Activated naive CD4-positive, alpha-beta T cell treated with anti-CD3 and anti-CD28 coated beads, Interleukin-2, amount 50 U/mL, for 24 hours (primary cell): ENCODE measurements around the gene MX1.

ENCODE experiments used
- H3K27ac Mint-ChIP-seq: one replicate; pipeline ENCODE4 v1.8.0; 2021; ENCODE audit warnings: mild to moderate bottlenecking, mixed read lengths
- H3K27me3 Mint-ChIP-seq: one replicate; pipeline ENCODE4 v1.8.0; 2021; ENCODE audit warnings: mixed read lengths
- H3K36me3 Mint-ChIP-seq: one replicate; pipeline ENCODE4 v1.8.0; 2021; ENCODE audit warnings: mixed read lengths
- H3K4me1 Mint-ChIP-seq: one replicate; pipeline ENCODE4 v1.8.0; 2021; ENCODE audit warnings: mixed read lengths
- H3K4me3 Mint-ChIP-seq: one replicate; pipeline ENCODE4 v1.8.0; 2021; ENCODE audit warnings: mild to moderate bottlenecking, mixed read lengths
- H3K9me3 Mint-ChIP-seq: one replicate; pipeline ENCODE4 v1.8.0; 2021; ENCODE audit warnings: mixed read lengths

Gene MX1

DNA sequence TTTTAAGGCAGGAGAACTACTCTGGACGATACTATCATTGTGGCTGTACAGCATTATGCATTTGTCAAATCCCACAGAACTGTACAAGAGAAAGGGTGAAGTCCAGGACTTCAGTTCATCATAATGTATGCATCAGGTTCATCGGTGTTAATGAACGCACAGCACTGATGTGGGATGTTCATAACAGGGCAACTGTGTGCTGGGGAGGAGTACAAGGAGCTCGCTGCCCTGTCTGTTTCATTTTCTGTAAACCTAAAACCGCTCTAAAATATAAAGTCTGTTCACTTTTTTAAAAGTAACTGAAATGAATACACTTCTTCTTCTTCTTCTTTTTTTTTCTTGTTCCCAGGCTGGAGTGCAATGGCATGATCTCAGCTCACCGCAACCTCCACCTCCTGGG, 56.9 kb downstream of the MX1 start:
- Mint-ChIP-seq H3K9me3 (no peaks in the 10 kb centered on the region), H3K27ac (no peak overlapping the region), H3K4me3 (no peak overlapping the region), H3K36me3 (no peaks in the 10 kb centered on the region), H3K4me1 (no peaks in the 10 kb centered on the region), H3K27me3 (no peaks in the 10 kb centered on the region)

DNA sequence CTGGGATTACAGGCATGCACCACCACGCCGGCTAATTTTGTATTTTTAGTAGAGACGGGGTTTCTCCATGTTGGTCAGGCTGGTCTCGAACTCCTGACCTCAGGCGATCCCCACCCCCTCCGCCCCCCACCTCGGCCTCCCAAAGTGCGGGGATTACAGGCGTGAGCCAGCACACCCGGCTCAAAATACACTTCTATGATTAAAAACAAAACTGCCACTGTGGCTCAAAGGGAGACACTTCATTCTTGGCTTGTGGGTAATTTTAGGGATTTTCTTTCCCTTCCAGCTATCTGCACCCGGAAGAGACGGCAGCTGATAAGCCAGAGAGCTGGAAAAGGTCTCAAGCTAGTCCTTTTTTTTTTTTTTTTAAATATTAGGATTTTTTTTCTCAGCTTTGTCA, 57.4 kb downstream of the MX1 start:
- Mint-ChIP-seq H3K27ac (no peak overlapping the region), H3K27me3 (no peaks in the 10 kb centered on the region), H3K4me3 (no peak overlapping the region), H3K36me3 (no peaks in the 10 kb centered on the region), H3K4me1 (no peaks in the 10 kb centered on the region), H3K9me3 (no peaks in the 10 kb centered on the region)

DNA sequence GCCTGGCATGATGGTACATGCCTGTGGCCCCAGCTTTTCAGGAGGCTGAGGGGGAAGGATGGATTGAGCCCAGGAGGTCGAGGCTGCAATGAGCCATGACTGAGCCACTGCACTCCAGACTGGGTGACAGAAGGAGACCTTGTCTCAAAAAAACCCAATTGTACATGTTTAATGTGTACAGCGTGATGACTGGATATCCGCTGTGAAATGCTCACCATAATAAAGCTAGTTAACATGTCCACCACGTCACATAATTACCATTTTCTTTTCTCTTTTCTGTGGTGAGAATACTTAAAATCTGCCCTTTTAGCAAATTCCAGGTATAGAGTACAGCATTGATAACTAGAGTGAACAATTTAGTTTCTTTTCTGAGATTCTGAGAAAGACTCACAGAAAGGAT, 57.9 kb downstream of the MX1 start:
- no peaks in the 10 kb centered on the region for H3K27me3 Mint-ChIP-seq
- H3K4me1 Mint-ChIP-seq: no peaks in the 10 kb centered on the region
- no peaks in the 10 kb centered on the region for H3K9me3 Mint-ChIP-seq
- H3K27ac Mint-ChIP-seq: no peak overlapping the region
- no peak overlapping the region for H3K4me3 Mint-ChIP-seq
- H3K36me3 Mint-ChIP-seq: no peaks in the 10 kb centered on the region

GRCh38 chr21:41487082-41487481, 61.0 kb downstream of the MX1 start:
- Mint-ChIP-seq H3K9me3 (no peaks in the 10 kb centered on the region), H3K27ac (no peak overlapping the region), H3K4me1 (no peaks in the 10 kb centered on the region), H3K4me3 (no peak overlapping the region), H3K27me3 (peaks cover 2% of the 10 kb centered on the region), H3K36me3 (no peaks in the 10 kb centered on the region)

DNA sequence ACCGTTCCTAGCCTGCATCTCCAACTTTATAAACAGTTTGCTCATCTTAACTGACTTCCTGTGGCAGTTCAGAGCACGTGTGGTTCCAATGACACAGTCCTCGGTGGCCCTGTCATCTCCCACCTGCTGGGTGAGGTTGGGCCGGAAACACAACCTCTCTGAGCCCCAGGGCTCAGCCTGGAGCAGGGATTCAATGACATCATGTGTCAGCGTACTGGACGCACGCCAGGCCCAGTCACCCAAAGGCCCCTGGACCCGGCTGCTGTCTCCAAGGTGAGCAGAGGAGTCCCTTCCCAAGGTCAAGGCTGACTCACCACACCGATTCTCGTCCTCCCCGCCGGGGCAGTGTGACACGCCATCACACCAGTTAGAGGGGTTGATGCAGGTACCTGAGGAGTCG, 62.0 kb downstream of the MX1 start:
- peaks cover 2% of the 10 kb centered on the region for H3K27me3 Mint-ChIP-seq
- no peak overlapping the region for H3K27ac Mint-ChIP-seq
- H3K4me1 Mint-ChIP-seq: no peaks in the 10 kb centered on the region
- no peaks in the 10 kb centered on the region for H3K9me3 Mint-ChIP-seq
- H3K36me3 Mint-ChIP-seq: no peaks in the 10 kb centered on the region
- no peak overlapping the region for H3K4me3 Mint-ChIP-seq

GRCh38 chr21:41489329-41489728, 63.3 kb downstream of the MX1 start:
- peaks cover 4% of the 10 kb centered on the region for H3K27me3 Mint-ChIP-seq

GRCh38 chr21:41490330-41490729, 64.3 kb downstream of the MX1 start:
- Mint-ChIP-seq H3K27ac (no peak overlapping the region), H3K27me3 (peaks cover 4% of the 10 kb centered on the region), H3K36me3 (no peaks in the 10 kb centered on the region), H3K9me3 (no peaks in the 10 kb centered on the region), H3K4me1 (no peaks in the 10 kb centered on the region), H3K4me3 (no peak overlapping the region)

More at GRCh38 chr21:41489329-41489728, 63.3 kb downstream of the MX1 start:
- H3K36me3 Mint-ChIP-seq: no peaks in the 10 kb centered on the region
- no peak overlapping the region for H3K27ac Mint-ChIP-seq
- H3K4me1 Mint-ChIP-seq: no peaks in the 10 kb centered on the region
- H3K9me3 Mint-ChIP-seq: no peaks in the 10 kb centered on the region
- no peak overlapping the region for H3K4me3 Mint-ChIP-seq

DNA sequence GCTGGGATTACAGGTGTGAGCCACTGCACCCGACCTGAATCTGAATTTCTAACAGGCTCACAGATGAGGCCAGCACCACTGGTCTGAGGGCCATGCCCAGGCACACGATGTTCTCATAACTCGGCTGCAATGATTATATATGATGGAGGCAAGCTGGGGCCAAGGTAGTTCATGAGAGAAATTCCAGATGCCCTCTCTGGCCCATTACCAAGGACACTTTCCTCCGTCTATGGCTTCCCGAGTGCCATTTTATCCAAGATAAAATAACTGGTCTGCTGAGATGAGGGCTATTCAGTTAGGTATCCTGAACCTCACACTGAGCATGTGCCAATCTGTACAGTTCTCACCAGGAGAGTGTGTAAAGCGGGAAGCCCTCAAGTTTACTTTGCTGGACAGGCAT, 65.4 kb downstream of the MX1 start:
- H3K27me3 Mint-ChIP-seq: peaks cover 4% of the 10 kb centered on the region
- H3K4me3 Mint-ChIP-seq: no peak overlapping the region
- H3K27ac Mint-ChIP-seq: no peak overlapping the region
- H3K9me3 Mint-ChIP-seq: no peaks in the 10 kb centered on the region
- no peaks in the 10 kb centered on the region for H3K4me1 Mint-ChIP-seq
- H3K36me3 Mint-ChIP-seq: no peaks in the 10 kb centered on the region

DNA sequence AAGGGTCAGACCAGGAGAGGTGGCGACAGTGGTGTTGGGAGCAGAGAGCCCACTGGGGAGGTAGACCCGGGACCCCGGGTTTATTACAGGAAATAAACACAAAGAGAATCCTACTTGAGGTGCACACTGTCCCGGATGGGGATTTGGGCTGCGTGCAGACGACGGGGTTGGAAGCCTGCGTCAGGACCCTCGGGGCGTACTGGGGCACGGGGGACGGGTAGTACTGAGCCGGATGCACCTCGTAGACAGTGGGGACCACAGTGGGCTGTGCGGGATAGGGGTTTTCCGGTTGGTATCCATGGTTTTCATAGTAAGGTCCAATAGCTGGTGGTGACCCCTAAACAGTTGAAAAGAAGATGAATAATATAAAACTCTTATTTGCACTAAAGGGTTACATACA, 68.2 kb downstream of the MX1 start:
- Mint-ChIP-seq H3K9me3 (no peaks in the 10 kb centered on the region), H3K4me1 (no peaks in the 10 kb centered on the region), H3K27me3 (peaks cover 4% of the 10 kb centered on the region), H3K36me3 (no peaks in the 10 kb centered on the region), H3K4me3 (no peak overlapping the region), H3K27ac (no peak overlapping the region)

- Mint-ChIP-seq H3K36me3 (no peaks in the 10 kb centered on the region), H3K4me3 (no peak overlapping the region), H3K4me1 (no peaks in the 10 kb centered on the region), H3K27me3 (peaks cover 5% of the 10 kb centered on the region), H3K9me3 (no peaks in the 10 kb centered on the region), H3K27ac (no peak overlapping the region)
Observed at GRCh38 chr21:41497008-41497407, 71.0 kb downstream of the MX1 start.

DNA sequence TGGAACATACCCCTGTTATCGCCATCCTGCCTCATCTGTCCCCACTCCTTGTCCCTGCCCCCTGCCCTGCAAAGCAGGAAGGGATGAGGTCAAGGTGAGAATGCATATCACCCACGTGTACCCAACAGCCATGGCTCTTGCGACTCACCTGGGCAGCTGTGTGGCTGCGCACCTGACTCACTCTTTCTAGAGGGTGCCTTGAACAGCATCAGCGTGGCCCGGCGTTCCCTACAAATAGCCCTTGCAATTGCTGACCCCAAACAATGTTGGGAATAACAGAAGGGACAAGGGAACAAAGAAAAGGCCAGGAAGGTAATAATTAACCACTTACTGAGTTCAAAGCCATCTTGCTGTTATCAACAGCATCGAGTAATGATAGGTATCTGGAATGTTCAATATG, 71.7 kb downstream of the MX1 start:
- Mint-ChIP-seq H3K9me3 (no peaks in the 10 kb centered on the region), H3K27me3 (peaks cover 8% of the 10 kb centered on the region), H3K36me3 (no peaks in the 10 kb centered on the region)

DNA sequence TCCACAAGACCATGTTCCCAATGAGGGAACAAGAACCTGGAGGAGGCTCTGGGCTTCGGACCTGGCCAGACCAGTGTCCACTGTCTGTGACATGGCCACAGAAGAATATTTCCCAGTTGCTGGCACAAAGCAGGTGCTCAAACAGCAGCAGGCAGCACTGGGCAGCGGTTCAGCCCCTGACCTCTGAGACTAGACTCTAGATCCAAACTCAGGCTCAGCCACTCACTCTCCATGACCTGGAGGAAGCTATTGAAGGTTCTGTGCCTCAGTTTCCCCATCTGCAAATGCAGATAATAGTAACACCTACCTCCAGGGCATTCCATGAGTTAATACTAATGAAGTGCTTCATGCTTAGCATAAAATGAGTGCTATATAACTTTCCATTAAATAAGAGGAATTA, 73.9 kb downstream of the MX1 start:
- Mint-ChIP-seq H3K9me3 (no peaks in the 10 kb centered on the region), H3K4me1 (no peaks in the 10 kb centered on the region), H3K27ac (no peak overlapping the region), H3K36me3 (no peaks in the 10 kb centered on the region), H3K27me3 (peaks cover 11% of the 10 kb centered on the region), H3K4me3 (no peak overlapping the region)

More for the DNA sequence above, 71.7 kb downstream of the MX1 start:
- no peaks in the 10 kb centered on the region for H3K4me1 Mint-ChIP-seq
- H3K27ac Mint-ChIP-seq: no peak overlapping the region
- H3K4me3 Mint-ChIP-seq: no peak overlapping the region

GRCh38 chr21:41500363-41500762, 74.3 kb downstream of the MX1 start:
- Mint-ChIP-seq H3K36me3 (no peaks in the 10 kb centered on the region), H3K27ac (no peak overlapping the region), H3K9me3 (no peaks in the 10 kb centered on the region), H3K27me3 (peaks cover 12% of the 10 kb centered on the region), H3K4me3 (no peak overlapping the region), H3K4me1 (no peaks in the 10 kb centered on the region)

- no peaks in the 10 kb centered on the region for H3K9me3 Mint-ChIP-seq
- H3K4me3 Mint-ChIP-seq: no peak overlapping the region
- no peaks in the 10 kb centered on the region for H3K4me1 Mint-ChIP-seq
- peaks cover 13% of the 10 kb centered on the region for H3K27me3 Mint-ChIP-seq
- H3K36me3 Mint-ChIP-seq: no peaks in the 10 kb centered on the region
- no peak overlapping the region for H3K27ac Mint-ChIP-seq
Observed at GRCh38 chr21:41500931-41501381, 74.9 kb downstream of the MX1 start.

DNA sequence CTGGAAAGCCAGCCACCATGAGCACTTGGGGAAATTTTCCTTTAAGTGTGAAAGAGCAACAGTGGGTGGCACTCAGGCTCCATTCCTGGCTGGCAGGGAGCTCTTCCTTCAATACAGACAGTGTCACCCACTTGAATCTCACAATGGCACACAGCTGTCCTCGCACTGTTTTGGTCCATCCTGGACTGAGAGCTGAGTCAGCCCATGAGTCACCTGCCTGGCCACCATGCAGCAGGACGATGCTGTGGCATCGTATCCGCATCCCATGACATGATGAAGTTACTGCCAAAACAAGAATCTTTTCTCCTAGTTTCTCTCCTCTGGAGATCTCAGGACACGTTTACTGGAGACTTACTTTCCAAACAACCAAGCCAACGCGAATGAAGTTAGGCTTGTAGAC, 75.9 kb downstream of the MX1 start:
- peaks cover 20% of the 10 kb centered on the region for H3K27me3 Mint-ChIP-seq
- no peaks in the 10 kb centered on the region for H3K9me3 Mint-ChIP-seq

GRCh38 chr21:41503331-41503730, 77.3 kb downstream of the MX1 start:
- H3K27me3 Mint-ChIP-seq: peaks cover 23% of the 10 kb centered on the region
- H3K9me3 Mint-ChIP-seq: no peaks in the 10 kb centered on the region
- no peaks in the 10 kb centered on the region for H3K36me3 Mint-ChIP-seq
- H3K27ac Mint-ChIP-seq: no peak overlapping the region
- no peaks in the 10 kb centered on the region for H3K4me1 Mint-ChIP-seq
- H3K4me3 Mint-ChIP-seq: no peak overlapping the region

More for the DNA sequence above, 75.9 kb downstream of the MX1 start:
- Mint-ChIP-seq H3K4me3 (no peak overlapping the region), H3K36me3 (no peaks in the 10 kb centered on the region), H3K27ac (no peak overlapping the region), H3K4me1 (no peaks in the 10 kb centered on the region)

DNA sequence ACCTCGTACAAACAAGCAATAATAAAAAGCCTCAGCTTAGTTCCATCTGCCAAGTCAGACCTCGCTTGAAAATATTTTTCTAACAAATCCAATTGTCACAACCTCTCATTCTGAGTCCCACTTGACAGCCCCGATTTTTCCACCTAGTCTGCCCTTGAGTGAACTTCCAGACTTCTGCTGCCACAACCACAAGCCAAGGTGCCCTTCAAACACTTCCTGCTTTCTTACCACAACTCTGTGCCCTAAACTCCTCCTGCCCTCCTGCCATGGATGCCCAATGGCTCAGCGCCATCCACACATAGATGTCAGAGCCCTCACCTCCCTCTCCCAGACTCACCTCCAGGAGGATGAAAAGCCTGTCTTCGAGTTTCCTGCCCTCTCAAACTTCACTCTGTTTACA, 78.0 kb downstream of the MX1 start:
- Mint-ChIP-seq H3K4me1 (no peaks in the 10 kb centered on the region), H3K27me3 (peaks cover 26% of the 10 kb centered on the region), H3K27ac (no peak overlapping the region), H3K9me3 (no peaks in the 10 kb centered on the region), H3K4me3 (no peak overlapping the region), H3K36me3 (no peaks in the 10 kb centered on the region)
